NCI-H1694 treated with DMSO at 0.1 percent for 48 hours (cell line): ENCODE data around the gene TRIP6.
"Not testable (repeated sequence)": the region's sequence is repeated elsewhere in the genome, so short reads cannot be mapped to it uniquely, and the experiment has no call there.

Source experiments
- DNase-seq: peaks from one replicate; lab custom pipeline; 2025; lab: John Stamatoyannopoulos, UW

Gene TRIP6

DNA sequence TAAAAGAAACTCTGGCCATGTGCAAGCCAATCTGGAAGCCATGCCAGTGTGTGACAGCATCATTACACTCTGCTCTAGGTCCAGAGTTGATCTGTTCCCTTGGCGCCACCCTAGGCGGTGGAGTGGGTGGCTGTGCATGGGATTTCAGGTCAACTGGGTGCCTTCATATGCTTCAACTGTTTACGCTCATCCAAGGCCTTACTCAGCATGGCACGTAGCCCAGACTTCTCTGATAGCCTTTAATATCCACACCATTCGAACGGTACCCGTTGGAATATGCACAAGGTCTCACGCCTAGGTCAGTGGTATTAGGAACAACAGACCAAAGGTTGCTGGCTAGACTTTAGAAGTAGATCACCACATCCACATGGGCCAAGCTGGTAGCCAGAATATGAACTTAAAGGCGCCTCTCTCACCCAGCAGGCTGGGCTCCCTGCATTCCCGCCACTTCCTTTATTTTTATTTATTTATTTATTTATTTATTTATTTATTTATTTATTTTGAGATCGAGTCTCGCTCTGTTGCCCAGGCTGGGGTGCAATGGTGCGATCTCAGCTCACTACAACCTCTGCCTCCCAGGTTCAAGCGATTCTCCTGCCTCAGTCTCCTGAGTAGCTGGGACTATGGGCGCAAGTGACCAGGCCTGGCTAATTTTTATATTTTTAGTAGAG lies 47.2 kb downstream of the TRIP6 start:
- DNase-seq, result no peak

- DNase-seq, result no peak
These were observed 47.8 kb downstream of the TRIP6 start for GRCh38 chr7:100914879-100915447.

DNA sequence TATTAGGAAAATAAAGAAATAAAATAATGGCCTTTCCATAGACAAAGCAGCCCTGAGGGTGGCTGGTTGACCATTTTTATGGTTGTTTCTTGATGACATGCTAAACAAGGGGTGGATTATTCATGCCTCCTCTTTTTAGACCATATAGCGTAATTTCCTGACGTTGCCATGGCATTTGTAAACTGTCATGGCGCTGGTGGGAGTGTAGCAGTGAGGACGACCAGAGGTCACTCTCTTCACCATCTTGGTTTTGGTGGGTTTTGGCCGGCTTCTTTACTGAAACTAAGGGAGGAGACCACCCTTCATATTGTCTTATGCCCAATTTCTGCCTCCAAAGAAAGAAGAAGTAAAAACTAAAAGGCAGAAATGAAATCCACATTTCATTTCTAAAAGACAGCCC lies 52.1 kb downstream of the TRIP6 start:
- not testable (repeated sequence) for DNase-seq

- DNase-seq, result not testable (repeated sequence)
These were observed 52.7 kb downstream of the TRIP6 start for GRCh38 chr7:100919779-100920437.

DNA sequence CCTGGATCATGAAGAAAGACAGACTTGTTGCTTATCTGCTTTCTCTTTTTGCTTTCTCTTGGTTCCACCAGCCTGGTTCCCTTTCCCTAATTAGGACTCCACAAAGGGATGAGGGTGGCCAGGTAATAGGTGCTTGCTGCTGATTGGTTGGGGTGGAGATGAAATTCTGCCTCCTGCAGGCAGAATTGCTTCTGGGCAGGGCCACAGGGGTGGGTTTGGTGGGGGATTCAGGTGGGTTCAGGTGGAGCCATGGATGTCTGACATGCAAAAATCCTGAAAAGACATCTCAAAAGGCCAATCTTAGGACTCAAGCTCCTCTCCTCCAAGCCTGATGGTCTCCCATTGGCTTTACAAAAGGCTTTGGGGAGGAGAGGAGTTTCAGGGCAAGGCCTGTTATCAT lies 53.9 kb downstream of the TRIP6 start:
- DNase-seq, result no peak
